ENCODE results near the gene IL13.

IL13 gene

DNA sequence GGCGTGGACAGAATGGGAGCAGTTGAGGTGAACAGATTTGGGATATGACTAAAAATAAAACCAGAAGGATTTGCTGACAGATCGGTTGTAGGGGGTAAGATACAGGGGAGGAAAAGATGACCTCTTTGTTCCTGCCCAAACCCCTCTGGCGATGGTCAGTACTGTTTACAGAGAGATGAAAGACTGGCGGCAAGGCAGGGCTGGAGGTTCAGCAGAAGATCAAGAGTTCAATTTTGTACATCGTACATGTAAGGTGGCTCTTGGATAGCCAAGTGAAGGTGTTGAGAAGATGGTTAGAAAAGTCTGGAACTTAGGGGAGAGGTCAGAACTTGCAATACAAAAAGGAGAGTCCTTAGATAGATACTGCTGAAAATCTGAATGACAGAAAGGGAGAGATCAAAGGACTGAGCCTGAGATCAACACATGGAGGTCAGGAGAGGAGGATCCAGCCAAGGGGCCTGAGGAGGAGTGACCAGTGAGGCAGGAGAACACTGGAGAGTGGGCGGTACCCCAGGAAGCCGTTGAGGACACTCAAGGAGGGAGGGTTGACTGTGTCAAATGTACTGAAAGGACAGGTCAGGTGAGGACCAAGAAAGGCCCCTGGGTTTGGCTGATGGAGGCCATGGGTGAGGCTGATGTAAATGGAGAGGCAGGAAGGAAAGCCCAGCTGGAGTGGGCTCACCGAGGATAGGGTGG, 23.0 kb downstream of the IL13 start:
- in situ Hi-C loops (cut with HindIII; ENCODE audit: low sequenced_read_pairs) = no loop called here

DNA sequence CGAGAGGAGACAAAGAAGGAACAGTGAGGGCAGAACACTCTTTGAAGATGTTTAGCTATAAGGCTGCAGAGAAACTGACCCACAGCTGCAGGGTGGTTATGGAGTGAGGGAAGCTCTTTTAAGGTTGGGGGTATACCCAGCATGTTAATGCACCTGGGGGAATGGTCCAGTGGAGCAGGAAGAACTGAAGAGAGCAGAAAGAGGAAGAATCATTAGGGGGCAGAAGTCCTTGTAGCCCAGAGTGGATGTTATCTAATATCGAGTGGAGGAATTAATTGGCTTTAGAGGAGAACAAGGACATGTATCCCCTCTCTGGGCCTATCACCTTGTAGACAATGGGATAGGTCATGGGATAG, 23.5 kb downstream of the IL13 start:
- in situ Hi-C loops (cut with HindIII; ENCODE audit: low sequenced_read_pairs) = no loop called here
- H3K4me3 ChIP-seq (ENCODE audit: low read depth, low read length) = no peak overlapping the region
- no peak for DNase-seq (ENCODE audit: low read depth, low spot score)
- TF ChIP-seq, protein P1, sequence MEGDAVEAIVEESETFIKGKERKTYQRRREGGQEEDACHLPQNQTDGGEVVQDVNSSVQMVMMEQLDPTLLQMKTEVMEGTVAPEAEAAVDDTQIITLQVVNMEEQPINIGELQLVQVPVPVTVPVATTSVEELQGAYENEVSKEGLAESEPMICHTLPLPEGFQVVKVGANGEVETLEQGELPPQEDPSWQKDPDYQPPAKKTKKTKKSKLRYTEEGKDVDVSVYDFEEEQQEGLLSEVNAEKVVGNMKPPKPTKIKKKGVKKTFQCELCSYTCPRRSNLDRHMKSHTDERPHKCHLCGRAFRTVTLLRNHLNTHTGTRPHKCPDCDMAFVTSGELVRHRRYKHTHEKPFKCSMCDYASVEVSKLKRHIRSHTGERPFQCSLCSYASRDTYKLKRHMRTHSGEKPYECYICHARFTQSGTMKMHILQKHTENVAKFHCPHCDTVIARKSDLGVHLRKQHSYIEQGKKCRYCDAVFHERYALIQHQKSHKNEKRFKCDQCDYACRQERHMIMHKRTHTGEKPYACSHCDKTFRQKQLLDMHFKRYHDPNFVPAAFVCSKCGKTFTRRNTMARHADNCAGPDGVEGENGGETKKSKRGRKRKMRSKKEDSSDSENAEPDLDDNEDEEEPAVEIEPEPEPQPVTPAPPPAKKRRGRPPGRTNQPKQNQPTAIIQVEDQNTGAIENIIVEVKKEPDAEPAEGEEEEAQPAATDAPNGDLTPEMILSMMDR (IDR thresholded peaks at IDR 0.05; ENCODE audit: low read depth, low read length) = no peak

More for the DNA sequence above, 23.0 kb downstream of the IL13 start:
- TF ChIP-seq, protein P1 (IDR thresholded peaks at IDR 0.05; ENCODE audit: low read depth, low read length) = no peak
- H3K4me3 ChIP-seq (ENCODE audit: low read depth, low read length) = no peak overlapping the region
- DNase-seq (ENCODE audit: low read depth, low spot score) = no peak

DNA sequence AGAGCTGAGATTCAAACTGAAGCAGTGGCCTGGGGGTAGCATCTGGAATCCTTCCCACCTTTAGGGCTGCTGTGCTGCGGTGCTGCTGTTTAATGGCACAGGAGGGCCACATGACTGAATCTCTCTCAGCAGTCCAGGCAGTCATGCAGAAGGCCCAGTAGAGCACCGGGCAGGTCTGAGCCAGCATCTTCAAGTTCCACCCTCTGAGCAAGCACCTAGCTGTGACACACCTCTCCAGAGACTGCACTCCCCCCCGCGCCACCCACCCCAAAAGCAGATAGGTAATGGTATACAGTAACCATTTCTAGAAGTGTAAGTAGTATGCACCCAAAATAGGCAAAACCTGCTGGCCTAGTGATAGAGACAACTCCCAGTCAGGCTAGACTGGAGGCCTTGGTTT, 24.0 kb downstream of the IL13 start:
- DNase-seq (ENCODE audit: low read depth, low spot score) = no peak
- TF ChIP-seq, protein P1 (IDR thresholded peaks at IDR 0.05; ENCODE audit: low read depth, low read length) = no peak
- no peak overlapping the region for H3K4me3 ChIP-seq (ENCODE audit: low read depth, low read length)
- in situ Hi-C loops (cut with HindIII; ENCODE audit: low sequenced_read_pairs) = no loop called here

DNA sequence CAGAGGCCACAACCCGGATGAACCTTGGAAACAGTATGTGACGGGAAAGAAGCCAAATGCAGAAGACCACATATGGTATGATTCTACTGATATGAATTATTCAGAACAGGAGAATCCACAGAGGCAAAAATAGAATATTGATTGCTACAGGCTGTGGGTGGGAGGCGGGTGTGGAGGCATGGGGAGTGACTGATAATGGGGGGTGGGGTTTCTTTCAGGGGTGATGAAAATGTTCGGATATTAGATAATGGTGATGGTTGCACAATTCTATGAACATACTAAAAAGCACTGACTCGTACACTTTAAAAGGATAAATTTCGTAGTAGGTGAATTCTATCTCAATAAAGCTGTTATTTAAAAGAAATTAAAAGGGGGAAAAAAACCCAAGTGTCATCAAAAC, 26.5 kb downstream of the IL13 start:
- H3K4me3 ChIP-seq (ENCODE audit: low read depth, low read length) = no peak overlapping the region
- in situ Hi-C loops (cut with HindIII; ENCODE audit: low sequenced_read_pairs) = no loop called here
- TF ChIP-seq, protein P1 (IDR thresholded peaks at IDR 0.05; ENCODE audit: low read depth, low read length) = no peak
- no peak for DNase-seq (ENCODE audit: low read depth, low spot score)

DNA sequence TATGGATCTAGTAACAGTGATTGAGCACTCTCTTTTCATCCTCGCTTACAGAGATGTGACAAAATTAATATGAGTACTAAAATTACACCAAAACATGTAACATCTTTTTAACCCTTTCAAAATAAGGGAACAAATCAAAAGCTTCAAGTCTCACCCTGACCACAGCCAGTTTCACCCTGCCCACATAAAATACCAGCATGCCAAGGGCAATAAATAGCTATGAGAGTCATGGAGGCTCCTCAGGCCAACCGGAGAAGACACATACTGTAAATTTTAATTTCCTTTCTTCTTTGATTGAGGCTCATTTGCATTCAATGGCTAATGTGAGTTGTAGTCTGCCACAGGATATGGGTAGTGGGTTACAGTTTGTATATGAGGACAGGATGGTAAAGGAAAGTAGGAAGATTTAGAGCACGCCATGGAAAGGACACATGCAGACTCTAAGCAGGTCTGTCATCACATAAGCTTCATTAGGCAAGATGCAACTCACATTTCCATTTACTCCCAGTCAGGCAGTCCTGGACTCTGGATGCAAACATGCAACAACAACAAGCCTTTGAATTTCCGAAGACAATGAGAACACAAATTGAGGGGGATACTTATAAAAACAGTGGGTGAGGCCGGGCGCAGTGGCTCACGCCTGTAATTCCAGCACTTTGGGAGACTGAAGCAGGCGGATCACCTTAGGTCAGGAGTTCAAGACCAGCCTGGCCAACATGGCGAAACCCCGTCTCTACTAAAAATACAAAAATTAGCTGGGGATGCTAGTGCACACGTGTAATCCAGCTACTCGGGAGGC, 27.1 kb downstream of the IL13 start:
- no peak for DNase-seq (ENCODE audit: low read depth, low spot score)
- in situ Hi-C loops (cut with HindIII; ENCODE audit: low sequenced_read_pairs) = no loop called here
- H3K4me3 ChIP-seq (ENCODE audit: low read depth, low read length) = no peak overlapping the region
- TF ChIP-seq, protein P1 (IDR thresholded peaks at IDR 0.05; ENCODE audit: low read depth, low read length) = no peak

DNA sequence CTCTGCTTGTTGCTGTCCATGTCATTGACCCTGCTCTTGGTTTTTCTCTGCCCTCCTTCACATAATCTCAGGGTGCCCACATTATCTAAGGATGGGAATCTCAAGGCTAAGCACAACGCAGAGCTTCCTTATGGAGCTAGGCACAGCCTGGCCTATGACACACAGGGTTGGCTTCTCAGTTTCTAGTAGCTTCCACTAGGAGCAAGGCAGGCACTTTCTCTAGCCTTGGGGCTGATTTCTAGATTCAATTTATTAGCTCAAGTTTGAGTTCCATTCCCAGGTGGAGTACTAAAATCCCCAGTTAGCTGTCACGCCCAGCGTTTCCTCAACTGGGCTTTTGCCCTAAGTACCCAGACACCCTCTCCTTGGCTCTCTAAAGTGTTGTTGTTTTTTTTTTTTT, 28.2 kb downstream of the IL13 start:
- in situ Hi-C loops (cut with HindIII; ENCODE audit: low sequenced_read_pairs) = no loop called here
- no peak for DNase-seq (ENCODE audit: low read depth, low spot score)
- H3K4me3 ChIP-seq (ENCODE audit: low read depth, low read length) = no peak overlapping the region
- TF ChIP-seq, protein P1 (IDR thresholded peaks at IDR 0.05; ENCODE audit: low read depth, low read length) = no peak

All from astrocyte of the spinal cord (primary cell).